ENCODE data around the gene CRHR1.

CRHR1 gene

GRCh38 chr17:45863857-45864654 is 79.9 kb downstream of the CRHR1 start:
- Histone ChIP-seq H3K4me3 (ENCODE audit: low read depth in 1 of 2, low read length in 2 of 2) (no peak overlapping the region), H3K4me1 (ENCODE audit: insufficient read depth, low read length) (peaks cover 7% of the 10 kb centered on the region), H3K27ac (ENCODE audit: low read depth, low read length) (no peak overlapping the region), H3K27me3 (ENCODE audit: control insufficient read depth in 1 of 2, insufficient read depth in 2 of 2, low read length in 2 of 2) (no peaks in the 10 kb centered on the region), H3K9ac (ENCODE audit: low read length) (no peak overlapping the region), H3K9me3 (ENCODE audit: low read length) (no peaks in the 10 kb centered on the region), H3K36me3 (ENCODE audit: insufficient read depth, low read length) (no peaks in the 10 kb centered on the region)

GRCh38 chr17:45867171-45867570 is 83.1 kb downstream of the CRHR1 start:
- H3K4me1 ChIP-seq (ENCODE audit: insufficient read depth, low read length), result no peaks in the 10 kb centered on the region
- H3K4me3 ChIP-seq (ENCODE audit: low read depth in 1 of 2, low read length in 2 of 2), result no peak overlapping the region
- H3K36me3 ChIP-seq (ENCODE audit: insufficient read depth, low read length), result no peaks in the 10 kb centered on the region
- no peak overlapping the region for H3K27ac ChIP-seq (ENCODE audit: low read depth, low read length)
- H3K9me3 ChIP-seq (ENCODE audit: low read length), result no peaks in the 10 kb centered on the region
- no peaks in the 10 kb centered on the region for H3K27me3 ChIP-seq (ENCODE audit: control insufficient read depth in 1 of 2, insufficient read depth in 2 of 2, low read length in 2 of 2)
- H3K9ac ChIP-seq (ENCODE audit: low read length), result no peak overlapping the region

GRCh38 chr17:45867702-45868101 is 83.6 kb downstream of the CRHR1 start:
- Histone ChIP-seq H3K4me1 (ENCODE audit: insufficient read depth, low read length) (no peaks in the 10 kb centered on the region), H3K9me3 (ENCODE audit: low read length) (no peaks in the 10 kb centered on the region), H3K9ac (ENCODE audit: low read length) (no peak overlapping the region), H3K4me3 (ENCODE audit: low read depth in 1 of 2, low read length in 2 of 2) (no peak overlapping the region), H3K27ac (ENCODE audit: low read depth, low read length) (no peak overlapping the region), H3K27me3 (ENCODE audit: control insufficient read depth in 1 of 2, insufficient read depth in 2 of 2, low read length in 2 of 2) (no peaks in the 10 kb centered on the region), H3K36me3 (ENCODE audit: insufficient read depth, low read length) (no peaks in the 10 kb centered on the region)

- Histone ChIP-seq H3K9me3 (ENCODE audit: low read length) (no peaks in the 10 kb centered on the region), H3K4me3 (ENCODE audit: low read depth in 1 of 2, low read length in 2 of 2) (no peak overlapping the region), H3K36me3 (ENCODE audit: insufficient read depth, low read length) (no peaks in the 10 kb centered on the region), H3K27me3 (ENCODE audit: control insufficient read depth in 1 of 2, insufficient read depth in 2 of 2, low read length in 2 of 2) (no peaks in the 10 kb centered on the region), H3K27ac (ENCODE audit: low read depth, low read length) (no peak overlapping the region), H3K9ac (ENCODE audit: low read length) (no peak overlapping the region), H3K4me1 (ENCODE audit: insufficient read depth, low read length) (no peaks in the 10 kb centered on the region)
Observed at GRCh38 chr17:45868276-45868675, 84.2 kb downstream of the CRHR1 start.

GRCh38 chr17:45869676-45870341 is 85.7 kb downstream of the CRHR1 start:
- H3K36me3 ChIP-seq (ENCODE audit: insufficient read depth, low read length), result no peaks in the 10 kb centered on the region
- no peak overlapping the region for H3K27ac ChIP-seq (ENCODE audit: low read depth, low read length)
- H3K9ac ChIP-seq (ENCODE audit: low read length), result no peak overlapping the region
- no peaks in the 10 kb centered on the region for H3K27me3 ChIP-seq (ENCODE audit: control insufficient read depth in 1 of 2, insufficient read depth in 2 of 2, low read length in 2 of 2)
- no peak overlapping the region for H3K4me3 ChIP-seq (ENCODE audit: low read depth in 1 of 2, low read length in 2 of 2)
- no peaks in the 10 kb centered on the region for H3K4me1 ChIP-seq (ENCODE audit: insufficient read depth, low read length)
- H3K9me3 ChIP-seq (ENCODE audit: low read length), result no peaks in the 10 kb centered on the region

- Histone ChIP-seq H3K4me1 (ENCODE audit: insufficient read depth, low read length) (no peaks in the 10 kb centered on the region), H3K9me3 (ENCODE audit: low read length) (no peaks in the 10 kb centered on the region), H3K4me3 (ENCODE audit: low read depth in 1 of 2, low read length in 2 of 2) (no peak overlapping the region), H3K36me3 (ENCODE audit: insufficient read depth, low read length) (no peaks in the 10 kb centered on the region), H3K27me3 (ENCODE audit: control insufficient read depth in 1 of 2, insufficient read depth in 2 of 2, low read length in 2 of 2) (no peaks in the 10 kb centered on the region), H3K9ac (ENCODE audit: low read length) (no peak overlapping the region), H3K27ac (ENCODE audit: low read depth, low read length) (no peak overlapping the region)
Observed at GRCh38 chr17:45870342-45870974, 86.3 kb downstream of the CRHR1 start.

GRCh38 chr17:45871718-45872117 is 87.6 kb downstream of the CRHR1 start:
- no peak overlapping the region for H3K9ac ChIP-seq (ENCODE audit: low read length)
- H3K27me3 ChIP-seq (ENCODE audit: control insufficient read depth in 1 of 2, insufficient read depth in 2 of 2, low read length in 2 of 2), result no peaks in the 10 kb centered on the region
- H3K36me3 ChIP-seq (ENCODE audit: insufficient read depth, low read length), result no peaks in the 10 kb centered on the region
- H3K4me3 ChIP-seq (ENCODE audit: low read depth in 1 of 2, low read length in 2 of 2), result no peak overlapping the region
- H3K4me1 ChIP-seq (ENCODE audit: insufficient read depth, low read length), result no peaks in the 10 kb centered on the region
- no peak overlapping the region for H3K27ac ChIP-seq (ENCODE audit: low read depth, low read length)
- no peaks in the 10 kb centered on the region for H3K9me3 ChIP-seq (ENCODE audit: low read length)

GRCh38 chr17:45873728-45874127 is 89.6 kb downstream of the CRHR1 start:
- Histone ChIP-seq H3K9ac (ENCODE audit: low read length) (no peak overlapping the region), H3K27ac (ENCODE audit: low read depth, low read length) (no peak overlapping the region), H3K4me1 (ENCODE audit: insufficient read depth, low read length) (no peaks in the 10 kb centered on the region), H3K27me3 (ENCODE audit: control insufficient read depth in 1 of 2, insufficient read depth in 2 of 2, low read length in 2 of 2) (no peaks in the 10 kb centered on the region), H3K36me3 (ENCODE audit: insufficient read depth, low read length) (no peaks in the 10 kb centered on the region), H3K9me3 (ENCODE audit: low read length) (no peaks in the 10 kb centered on the region), H3K4me3 (ENCODE audit: low read depth in 1 of 2, low read length in 2 of 2) (no peak overlapping the region)

- no peak overlapping the region for H3K9ac ChIP-seq (ENCODE audit: low read length)
- no peak overlapping the region for H3K27ac ChIP-seq (ENCODE audit: low read depth, low read length)
- H3K4me1 ChIP-seq (ENCODE audit: insufficient read depth, low read length), result no peaks in the 10 kb centered on the region
- no peak overlapping the region for H3K4me3 ChIP-seq (ENCODE audit: low read depth in 1 of 2, low read length in 2 of 2)
- H3K27me3 ChIP-seq (ENCODE audit: control insufficient read depth in 1 of 2, insufficient read depth in 2 of 2, low read length in 2 of 2), result no peaks in the 10 kb centered on the region
- no peaks in the 10 kb centered on the region for H3K9me3 ChIP-seq (ENCODE audit: low read length)
- H3K36me3 ChIP-seq (ENCODE audit: insufficient read depth, low read length), result no peaks in the 10 kb centered on the region
Observed at GRCh38 chr17:45874151-45874550, 90.0 kb downstream of the CRHR1 start.

GRCh38 chr17:45876539-45876938 is 92.4 kb downstream of the CRHR1 start:
- Histone ChIP-seq H3K4me3 (ENCODE audit: low read depth in 1 of 2, low read length in 2 of 2) (no peak overlapping the region), H3K9me3 (ENCODE audit: low read length) (no peaks in the 10 kb centered on the region), H3K27me3 (ENCODE audit: control insufficient read depth in 1 of 2, insufficient read depth in 2 of 2, low read length in 2 of 2) (no peaks in the 10 kb centered on the region), H3K36me3 (ENCODE audit: insufficient read depth, low read length) (no peaks in the 10 kb centered on the region), H3K27ac (ENCODE audit: low read depth, low read length) (no peak overlapping the region), H3K4me1 (ENCODE audit: insufficient read depth, low read length) (no peaks in the 10 kb centered on the region), H3K9ac (ENCODE audit: low read length) (no peak overlapping the region)

- H3K36me3 ChIP-seq (ENCODE audit: insufficient read depth, low read length), result no peaks in the 10 kb centered on the region
- H3K27ac ChIP-seq (ENCODE audit: low read depth, low read length), result no peak overlapping the region
- no peaks in the 10 kb centered on the region for H3K4me1 ChIP-seq (ENCODE audit: insufficient read depth, low read length)
- no peaks in the 10 kb centered on the region for H3K27me3 ChIP-seq (ENCODE audit: control insufficient read depth in 1 of 2, insufficient read depth in 2 of 2, low read length in 2 of 2)
- H3K9ac ChIP-seq (ENCODE audit: low read length), result no peak overlapping the region
- H3K9me3 ChIP-seq (ENCODE audit: low read length), result no peaks in the 10 kb centered on the region
- no peak overlapping the region for H3K4me3 ChIP-seq (ENCODE audit: low read depth in 1 of 2, low read length in 2 of 2)
Observed at GRCh38 chr17:45877467-45877866, 93.3 kb downstream of the CRHR1 start.

Measured in muscle layer of colon (tissue), 2 donors.